Epithelial cell of prostate (primary cell): ENCODE data around the gene ADARB2.
"Not testable (repeated sequence)": the region's sequence is repeated elsewhere in the genome, so short reads cannot be mapped to it uniquely, and the experiment has no call there.

Experiments used
- DNase-seq: peaks from one replicate; pipeline ENCODE4 v3.0.0-alpha.2; 2011; ENCODE audit warnings: low read depth, low spot score
- H3K27ac ChIP-seq: fragments of 450-650 bp; 2 replicates; pipeline ENCODE4 v1.5.1; 2017; ENCODE audit warnings: mild to moderate bottlenecking

Gene ADARB2

DNA sequence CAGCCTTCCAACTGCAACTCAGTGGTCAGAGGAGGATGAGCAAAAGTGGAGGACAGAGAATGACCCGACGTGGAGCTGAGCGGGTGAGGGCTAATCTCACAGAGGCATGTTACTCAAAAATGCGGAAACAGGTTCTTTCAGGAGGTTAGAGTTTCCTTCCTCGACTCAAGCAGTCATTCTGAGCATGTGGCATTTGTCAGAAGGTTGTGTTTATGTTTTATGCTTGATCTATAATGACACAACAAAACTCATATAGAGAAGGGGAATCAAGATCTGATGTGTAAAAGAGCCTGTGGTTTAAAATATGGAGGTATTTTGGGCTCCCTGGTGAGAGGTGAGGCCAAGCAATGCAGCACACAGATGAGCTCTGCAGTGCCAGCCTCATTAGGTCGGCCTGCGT lies 311.4 kb downstream of the ADARB2 start:
- no peak for DNase-seq
- no peak overlapping the region for H3K27ac ChIP-seq

GRCh38 chr10:1424648-1425047 lies 312.7 kb downstream of the ADARB2 start:
- no peak for DNase-seq
- H3K27ac ChIP-seq = no peak overlapping the region

DNA sequence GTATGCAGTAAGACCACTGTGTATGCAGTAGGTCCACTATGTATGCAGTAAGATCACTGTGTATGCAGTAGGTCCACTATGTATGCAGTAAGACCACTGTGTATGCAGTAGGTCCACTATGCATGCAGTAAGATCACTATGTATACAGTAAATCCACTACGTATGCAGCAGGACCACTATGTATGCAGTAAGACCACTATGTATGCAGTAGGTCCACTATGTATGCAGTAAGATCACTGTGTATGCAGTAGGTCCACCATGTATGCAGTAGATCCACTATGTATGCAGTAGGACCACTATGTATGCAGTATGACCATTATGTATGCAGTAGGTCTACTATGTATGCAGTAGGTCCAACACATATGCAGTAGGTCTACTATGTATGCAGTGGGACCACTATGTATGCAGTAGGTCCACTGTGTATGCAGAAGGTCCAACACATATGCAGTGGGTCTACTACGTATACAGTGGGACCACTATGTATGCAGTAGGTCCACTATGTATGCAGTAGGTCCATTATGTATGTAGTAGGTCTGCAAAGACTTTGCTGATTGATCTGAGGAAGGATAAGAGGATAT lies 313.6 kb downstream of the ADARB2 start:
- no peak for DNase-seq
- H3K27ac ChIP-seq = no peak overlapping the region

DNA sequence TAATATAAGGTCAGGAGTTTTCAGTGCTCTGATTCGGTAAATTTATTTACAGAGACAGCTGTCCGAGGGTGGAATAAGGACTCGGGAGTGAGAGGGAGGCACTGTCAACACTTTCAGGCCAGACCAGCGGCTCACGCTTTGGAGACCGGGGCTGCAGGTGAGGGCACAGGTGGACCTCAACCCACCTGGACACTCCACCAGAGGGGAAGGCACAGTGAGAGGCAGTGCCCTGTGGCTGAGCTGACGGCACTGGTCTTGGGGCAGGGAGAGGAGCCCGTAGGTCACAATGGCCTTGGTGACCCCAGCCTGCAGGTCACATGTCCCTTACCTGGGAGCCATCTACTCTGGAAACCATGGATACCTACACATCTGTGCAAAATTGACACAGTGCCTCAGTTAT lies 315.1 kb downstream of the ADARB2 start:
- no peak overlapping the region for H3K27ac ChIP-seq
- no peak for DNase-seq

DNA sequence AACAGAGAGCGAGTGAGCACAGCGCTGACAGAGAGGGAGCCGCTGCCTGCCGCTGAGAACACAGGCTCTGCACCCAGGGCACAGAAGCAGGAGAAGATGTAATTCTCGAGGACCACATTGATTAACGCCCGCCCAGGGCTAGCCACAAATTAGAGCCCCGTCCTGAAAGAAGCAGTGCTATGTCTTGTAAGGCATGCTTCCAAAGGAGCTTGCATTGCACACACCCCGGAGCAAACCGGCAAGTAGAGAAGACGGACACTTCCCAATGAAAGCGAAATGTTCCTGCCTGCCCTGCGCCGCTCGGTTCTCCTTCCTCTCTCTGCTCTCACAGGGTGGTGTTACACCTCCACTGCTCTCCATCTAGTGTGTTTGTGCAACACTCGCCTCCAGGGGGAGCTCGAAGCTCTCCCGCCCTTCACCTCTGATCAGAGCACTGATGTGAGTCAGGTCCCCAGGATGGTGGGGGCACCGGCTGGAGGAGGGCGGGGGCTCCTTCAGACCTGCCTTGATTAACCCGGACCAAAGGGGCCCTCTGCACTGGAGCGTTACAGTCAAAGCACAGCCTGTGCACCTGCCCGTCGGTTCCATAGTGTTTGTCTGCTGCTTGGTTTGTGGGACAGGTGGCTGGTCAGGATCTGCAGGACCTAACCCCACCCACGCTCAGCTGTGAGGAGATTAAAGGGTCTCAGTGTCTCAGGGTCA lies 316.5 kb downstream of the ADARB2 start:
- DNase-seq = no peak
- H3K27ac ChIP-seq = no peak overlapping the region

- H3K27ac ChIP-seq = no peak overlapping the region
- DNase-seq = no peak
Measured at GRCh38 chr10:1419796-1420610, 317.3 kb downstream of the ADARB2 start.

DNA sequence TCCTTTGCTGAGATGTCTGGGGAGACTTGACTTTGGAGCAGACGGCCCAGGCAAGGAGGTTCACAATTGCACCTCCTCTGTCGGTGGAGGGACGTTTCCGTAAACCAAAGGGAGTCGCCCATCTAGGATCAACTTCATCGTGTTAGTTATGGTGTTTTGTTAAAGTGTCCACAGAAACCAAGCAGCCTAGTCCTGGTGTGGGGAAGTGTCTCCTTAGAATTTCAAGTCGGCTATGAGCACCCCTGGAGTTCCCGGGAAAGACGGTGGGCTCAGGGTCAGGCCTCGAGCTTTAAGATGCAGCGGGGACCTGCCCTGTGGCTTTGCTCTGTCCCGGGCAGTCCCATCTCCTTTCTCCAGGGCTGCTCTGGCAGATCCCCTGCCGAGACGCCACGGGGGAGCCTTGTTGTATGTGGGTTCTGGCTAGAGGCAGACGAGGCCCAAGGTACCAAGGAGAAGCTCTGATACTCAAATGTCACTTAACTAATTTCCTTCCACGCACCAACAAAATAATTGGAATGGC lies 319.2 kb downstream of the ADARB2 start:
- H3K27ac ChIP-seq = no peak overlapping the region
- no peak for DNase-seq

DNA sequence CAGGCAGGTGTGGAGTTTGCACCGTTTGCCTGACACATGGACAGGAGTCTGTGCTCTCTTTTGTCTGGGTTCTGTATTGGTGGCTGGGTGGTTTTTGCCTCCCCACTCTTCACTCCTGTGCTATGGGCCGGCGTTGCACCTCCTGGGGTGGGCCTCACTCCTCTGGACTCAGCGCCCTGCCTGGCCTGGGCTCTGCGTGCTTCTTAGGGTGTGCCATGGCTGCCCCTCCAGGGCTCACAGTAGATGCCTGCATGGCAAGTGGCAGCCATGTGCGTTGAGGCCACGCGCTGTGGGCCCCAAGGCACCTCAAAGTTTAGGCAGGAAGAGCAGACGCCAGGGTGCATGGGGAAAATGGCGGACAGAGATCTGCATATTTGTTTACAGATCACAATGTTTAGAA lies 319.8 kb downstream of the ADARB2 start:
- H3K27ac ChIP-seq = no peak overlapping the region
- no peak for DNase-seq

- no peak for DNase-seq
- H3K27ac ChIP-seq = no peak overlapping the region
Measured at GRCh38 chr10:1416456-1417037, 320.8 kb downstream of the ADARB2 start.

DNA sequence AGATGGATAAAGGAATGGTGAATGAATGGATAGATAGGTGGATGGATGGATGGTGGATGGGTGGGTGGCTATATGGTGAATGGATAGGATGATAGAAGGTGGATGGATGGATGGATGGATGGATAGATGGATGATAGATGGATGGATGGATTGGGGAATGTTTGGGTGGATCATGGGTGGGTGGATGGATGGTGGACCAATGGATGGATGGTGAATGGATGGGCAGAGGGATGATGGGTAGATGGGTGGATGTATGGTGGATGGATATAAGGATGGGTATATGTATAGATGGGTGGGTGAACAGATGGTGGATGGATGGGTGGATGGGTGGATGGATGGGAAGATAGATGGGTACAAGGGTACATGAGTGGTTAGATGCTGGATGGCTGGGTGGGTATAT lies 322.4 kb downstream of the ADARB2 start:
- no peak overlapping the region for H3K27ac ChIP-seq
- DNase-seq = no peak

- DNase-seq = not testable (repeated sequence)
Measured at GRCh38 chr10:1414346-1414745, 323.0 kb downstream of the ADARB2 start.

DNA sequence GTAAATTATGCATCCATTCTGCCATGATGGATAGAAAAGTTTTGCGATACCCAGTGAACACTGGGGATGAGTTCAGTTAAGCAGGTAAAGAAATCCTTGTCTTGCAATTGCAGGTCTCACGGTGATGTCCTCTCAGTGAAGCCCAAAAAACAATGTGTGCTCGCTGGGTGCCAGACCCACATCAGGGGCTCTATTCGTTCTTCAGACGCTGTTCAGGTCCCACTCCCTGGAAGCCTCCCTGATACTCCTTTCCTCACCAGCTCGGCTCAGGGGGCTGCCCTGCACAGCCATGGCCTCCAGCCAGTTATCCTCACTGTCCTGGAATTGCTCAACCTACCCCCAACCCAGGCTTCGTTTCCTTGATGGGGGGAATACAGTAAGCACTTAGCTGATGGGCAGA lies 323.5 kb downstream of the ADARB2 start:
- no peak for DNase-seq
- no peak overlapping the region for H3K27ac ChIP-seq

More at GRCh38 chr10:1414346-1414745, 323.0 kb downstream of the ADARB2 start:
- not testable (repeated sequence) for H3K27ac ChIP-seq

DNA sequence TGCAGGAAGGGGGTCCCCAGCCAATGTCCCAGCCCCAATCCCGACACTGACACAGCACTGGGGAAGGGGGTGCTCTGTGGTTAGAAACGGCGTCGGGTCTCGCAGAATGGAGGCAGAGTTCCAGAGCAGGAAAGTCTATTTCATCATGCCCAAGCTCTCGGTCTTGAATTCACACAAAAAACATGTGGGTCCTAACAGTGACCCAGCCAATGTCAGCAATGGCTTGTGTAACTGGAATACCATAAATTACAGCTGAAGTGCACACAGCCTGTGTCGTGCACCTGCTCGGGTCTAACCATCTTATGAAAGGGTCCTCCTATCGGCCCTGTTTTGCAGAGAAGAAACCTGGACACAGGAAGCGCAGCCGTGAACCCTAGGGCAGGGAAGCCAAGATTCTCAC lies 324.1 kb downstream of the ADARB2 start:
- DNase-seq = no peak
- H3K27ac ChIP-seq = no peak overlapping the region

GRCh38 chr10:1412531-1413189 lies 324.7 kb downstream of the ADARB2 start:
- H3K27ac ChIP-seq = no peak overlapping the region
- DNase-seq = no peak

DNA sequence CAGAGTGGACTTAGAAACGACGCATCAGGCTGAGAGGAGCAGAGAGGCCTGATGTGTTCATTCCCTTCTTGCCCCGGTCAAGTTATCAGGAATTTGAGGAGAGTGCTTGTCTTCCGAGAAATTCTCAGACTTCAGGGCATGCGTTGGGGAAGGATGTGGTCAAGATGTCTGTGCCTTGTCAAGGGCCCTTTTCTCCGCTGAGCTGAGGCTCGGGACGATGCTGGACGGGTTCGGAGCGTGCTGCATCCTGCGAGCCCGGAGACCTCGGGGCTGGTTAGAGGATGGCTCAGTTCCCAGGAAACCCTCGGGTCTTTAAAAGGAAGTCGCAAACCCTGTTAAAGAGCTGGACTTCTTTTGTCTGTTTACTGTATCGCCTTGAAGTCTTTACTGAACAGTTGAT lies 325.4 kb downstream of the ADARB2 start:
- no peak for DNase-seq
- no peak overlapping the region for H3K27ac ChIP-seq

DNA sequence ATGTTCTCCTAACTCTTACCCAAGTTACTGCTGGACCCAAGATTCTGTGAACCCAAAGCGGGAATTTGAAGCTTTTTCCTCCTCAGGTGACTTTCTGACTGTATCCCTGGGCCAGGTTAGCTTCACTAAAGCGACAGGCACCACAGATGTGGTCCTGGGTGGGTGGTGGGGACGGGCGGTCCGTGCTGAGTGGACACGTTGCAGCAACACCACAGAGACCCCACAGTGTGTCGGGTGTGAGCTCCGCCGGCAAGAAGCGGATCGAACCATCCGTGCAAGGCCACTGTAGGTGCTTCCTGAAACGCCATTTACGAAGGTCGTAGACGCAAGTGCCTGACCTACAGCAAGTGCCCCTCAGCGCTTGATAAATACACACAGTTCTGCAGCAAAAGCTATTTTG lies 325.9 kb downstream of the ADARB2 start:
- no peak overlapping the region for H3K27ac ChIP-seq
- no peak for DNase-seq

DNA sequence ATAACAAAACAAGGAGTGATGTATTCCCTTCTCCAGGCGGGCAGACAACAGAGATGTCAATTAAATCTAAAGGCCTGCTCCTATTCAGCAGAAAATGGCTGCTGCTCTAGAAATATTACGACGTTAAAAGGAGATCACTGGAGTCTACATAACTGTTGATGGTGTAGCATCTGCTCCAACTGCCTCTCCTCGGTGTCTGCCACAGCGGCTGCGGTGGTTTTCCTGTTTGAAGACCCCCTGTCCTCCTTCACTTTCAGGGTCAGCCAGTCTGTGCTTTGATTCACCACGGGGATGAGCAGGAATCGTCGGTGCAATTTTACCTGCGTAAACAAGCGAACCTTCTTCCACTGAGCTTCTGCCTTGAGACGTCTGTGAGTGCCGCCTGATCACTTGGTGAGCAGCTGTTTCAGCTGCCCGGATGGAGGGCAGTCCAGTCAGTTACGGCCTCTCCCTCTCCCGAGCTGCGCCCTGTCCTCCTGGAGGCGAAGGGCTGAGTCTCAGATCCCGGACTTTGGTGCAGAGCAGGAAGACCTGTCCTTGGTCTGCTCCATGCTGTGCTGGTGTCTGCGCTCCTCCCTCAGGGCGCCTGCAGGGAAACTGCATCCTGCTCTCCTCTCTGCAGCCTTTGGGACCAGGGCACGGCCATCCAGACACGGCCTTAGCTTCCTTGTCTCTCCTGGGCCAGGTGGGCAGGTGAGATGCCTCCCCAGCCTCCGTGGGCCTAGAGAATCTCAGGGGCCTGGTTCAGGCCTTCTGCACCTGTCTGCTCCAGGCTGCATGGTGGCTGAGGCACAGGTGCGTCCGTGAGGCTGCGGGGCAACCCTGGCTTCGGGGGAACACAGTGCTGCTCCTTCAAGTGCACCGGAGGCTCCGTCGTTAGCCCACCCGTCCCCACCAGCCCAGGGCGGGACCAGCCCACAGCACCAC lies 326.6 kb downstream of the ADARB2 start:
- no peak for DNase-seq

DNA sequence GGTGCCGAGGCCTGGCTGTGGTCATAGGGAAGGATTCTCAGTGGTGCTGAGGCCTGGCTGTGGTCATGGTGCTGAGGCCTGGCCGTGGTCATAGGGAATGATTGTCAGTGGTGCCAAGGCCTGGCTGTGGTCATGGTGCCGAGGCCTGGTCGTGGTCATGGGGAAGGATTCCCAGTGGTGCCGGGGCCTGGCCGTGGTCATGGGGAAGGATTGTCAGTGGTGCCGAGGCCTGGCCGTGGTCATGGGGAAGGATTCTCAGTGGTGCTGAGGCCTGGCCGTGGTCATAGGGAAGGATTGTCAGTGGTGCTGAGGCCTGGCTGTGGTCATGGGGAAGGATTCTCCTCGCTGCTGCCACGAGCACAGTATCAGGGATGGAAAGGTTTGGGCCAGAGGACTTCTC lies 327.3 kb downstream of the ADARB2 start:
- no peak overlapping the region for H3K27ac ChIP-seq

More for the DNA sequence above, 326.6 kb downstream of the ADARB2 start:
- no peak overlapping the region for H3K27ac ChIP-seq

GRCh38 chr10:1409392-1409791 lies 327.9 kb downstream of the ADARB2 start:
- DNase-seq = no peak

More for the DNA sequence above, 327.3 kb downstream of the ADARB2 start:
- DNase-seq = no peak

More at GRCh38 chr10:1409392-1409791, 327.9 kb downstream of the ADARB2 start:
- no peak overlapping the region for H3K27ac ChIP-seq
